OCI-LY1 (cell line): ENCODE measurements around the gene ENTPD1.

Experiments used
- H2AFZ ChIP-seq: fragments of 200-600 bp; sonication (generic), shearing (Covaris generic); 2 replicates; pipeline ENCODE4 v1.6.0; 2014; ENCODE audit warnings: antibody characterized with exemption, mild to moderate bottlenecking, low read length
- H3F3A ChIP-seq: fragments of 200-600 bp; sonication (generic), shearing (Covaris generic); 2 replicates; pipeline ENCODE4 v1.6.0; 2014; ENCODE audit warnings: mild to moderate bottlenecking, antibody characterized with exemption, low read length, moderate library complexity; ENCODE audit not compliant: insufficient read depth
- H3K27ac ChIP-seq: fragments of 200-600 bp; sonication (generic); 2 replicates; pipeline ENCODE4 v1.5.1; 2014; ENCODE audit warnings: low read length, mixed run types, mild to moderate bottlenecking, low read depth; ENCODE audit not compliant: poor library complexity, severe bottlenecking
- H3K27me3 ChIP-seq: fragments of 200-600 bp; sonication (generic); 2 replicates; pipeline ENCODE4 v1.6.0; 2014; ENCODE audit warnings: antibody characterized with exemption, mild to moderate bottlenecking, low read length, moderate library complexity; ENCODE audit not compliant: insufficient read depth
- H3K36me3 ChIP-seq: fragments of 200-600 bp; sonication (generic); 2 replicates; pipeline ENCODE4 v1.6.1; 2014; ENCODE audit warnings: mild to moderate bottlenecking, antibody characterized with exemption, low read length, moderate library complexity, mixed read lengths; ENCODE audit not compliant: insufficient read depth
- H3K4me1 ChIP-seq: fragments of 200-600 bp; sonication (generic); 2 replicates; pipeline ENCODE4 v1.5.1; 2014; ENCODE audit warnings: mild to moderate bottlenecking, low read length, moderate library complexity; ENCODE audit not compliant: insufficient read depth, severe bottlenecking
- H3K4me2 ChIP-seq: fragments of 200-600 bp; sonication (generic), shearing (Covaris generic); 2 replicates; pipeline ENCODE4 v1.6.1; 2014; ENCODE audit warnings: low read length
- H3K4me3 ChIP-seq: fragments of 200-600 bp; sonication (generic); 2 replicates; pipeline ENCODE4 v1.5.1; 2014; ENCODE audit warnings: low read length, low read depth, mild to moderate bottlenecking, mixed read lengths; ENCODE audit not compliant: poor library complexity, severe bottlenecking
- H3K79me2 ChIP-seq: fragments of 200-600 bp; shearing (Covaris generic); 2 replicates; pipeline ENCODE4 v1.6.1; 2016; ENCODE audit warnings: mixed run types, low read length, mixed read lengths; ENCODE audit not compliant: insufficient read depth
- H3K9ac ChIP-seq: fragments of 200-600 bp; sonication (generic), shearing (Covaris generic); 2 replicates; pipeline ENCODE4 v1.6.1; 2014; ENCODE audit warnings: mild to moderate bottlenecking, low read length, mixed read lengths
- H3K9me2 ChIP-seq: fragments of 200-600 bp; sonication (generic), shearing (Covaris generic); 2 replicates; pipeline ENCODE4 v1.6.1; 2014; ENCODE audit warnings: low read depth, mild to moderate bottlenecking, low read length, mixed read lengths
- H3K9me3 ChIP-seq: fragments of 200-600 bp; shearing (Covaris generic); 2 replicates; pipeline ENCODE4 v1.6.1; 2014; ENCODE audit warnings: low read length, mixed read lengths
- H4K20me1 ChIP-seq: fragments of 200-600 bp; sonication (generic), shearing (Covaris generic); 2 replicates; pipeline ENCODE4 v1.6.0; 2016; ENCODE audit warnings: mild to moderate bottlenecking, low read length; ENCODE audit not compliant: insufficient read depth
- EZH2 ChIP-seq: fragments of 200-600 bp; sonication (generic), shearing (Covaris generic); IDR thresholded peaks from 2 replicates; pipeline ENCODE4 v1.8.0; 2017; ENCODE audit warnings: borderline replicate concordance, mixed run types, mild to moderate bottlenecking, antibody characterized with exemption, low read length, moderate library complexity, mixed read lengths
- TF ChIP-seq, protein P1 (sequence below): fragments of 200-600 bp; sonication (generic), shearing (Covaris generic); IDR thresholded peaks from 2 replicates; pipeline ENCODE4 v1.5.1; 2017; ENCODE audit warnings: mild to moderate bottlenecking, antibody characterized with exemption, low read length, moderate library complexity, mixed read lengths

The ENTPD1 gene

GRCh38 chr10:95850791-95851190 is 94.8 kb downstream of the ENTPD1 start:
- Histone ChIP-seq H3K9me2 (no peaks in the 10 kb centered on the region), H3K9me3 (no peaks in the 10 kb centered on the region), H3K36me3 (no peaks in the 10 kb centered on the region), H3K9ac (no peak overlapping the region), H3K27ac (no peak overlapping the region), H2AFZ (no peak overlapping the region), H3K4me3 (no peak overlapping the region), H3K4me2 (no peak overlapping the region), H3K79me2 (no peaks in the 10 kb centered on the region), H4K20me1 (no peaks in the 10 kb centered on the region), H3K4me1 (no peaks in the 10 kb centered on the region), H3F3A (no peaks in the 10 kb centered on the region), H3K27me3 (no peaks in the 10 kb centered on the region)
- TF ChIP-seq, protein P1, sequence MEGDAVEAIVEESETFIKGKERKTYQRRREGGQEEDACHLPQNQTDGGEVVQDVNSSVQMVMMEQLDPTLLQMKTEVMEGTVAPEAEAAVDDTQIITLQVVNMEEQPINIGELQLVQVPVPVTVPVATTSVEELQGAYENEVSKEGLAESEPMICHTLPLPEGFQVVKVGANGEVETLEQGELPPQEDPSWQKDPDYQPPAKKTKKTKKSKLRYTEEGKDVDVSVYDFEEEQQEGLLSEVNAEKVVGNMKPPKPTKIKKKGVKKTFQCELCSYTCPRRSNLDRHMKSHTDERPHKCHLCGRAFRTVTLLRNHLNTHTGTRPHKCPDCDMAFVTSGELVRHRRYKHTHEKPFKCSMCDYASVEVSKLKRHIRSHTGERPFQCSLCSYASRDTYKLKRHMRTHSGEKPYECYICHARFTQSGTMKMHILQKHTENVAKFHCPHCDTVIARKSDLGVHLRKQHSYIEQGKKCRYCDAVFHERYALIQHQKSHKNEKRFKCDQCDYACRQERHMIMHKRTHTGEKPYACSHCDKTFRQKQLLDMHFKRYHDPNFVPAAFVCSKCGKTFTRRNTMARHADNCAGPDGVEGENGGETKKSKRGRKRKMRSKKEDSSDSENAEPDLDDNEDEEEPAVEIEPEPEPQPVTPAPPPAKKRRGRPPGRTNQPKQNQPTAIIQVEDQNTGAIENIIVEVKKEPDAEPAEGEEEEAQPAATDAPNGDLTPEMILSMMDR: no peak
- TF ChIP-seq EZH2: no peak

DNA sequence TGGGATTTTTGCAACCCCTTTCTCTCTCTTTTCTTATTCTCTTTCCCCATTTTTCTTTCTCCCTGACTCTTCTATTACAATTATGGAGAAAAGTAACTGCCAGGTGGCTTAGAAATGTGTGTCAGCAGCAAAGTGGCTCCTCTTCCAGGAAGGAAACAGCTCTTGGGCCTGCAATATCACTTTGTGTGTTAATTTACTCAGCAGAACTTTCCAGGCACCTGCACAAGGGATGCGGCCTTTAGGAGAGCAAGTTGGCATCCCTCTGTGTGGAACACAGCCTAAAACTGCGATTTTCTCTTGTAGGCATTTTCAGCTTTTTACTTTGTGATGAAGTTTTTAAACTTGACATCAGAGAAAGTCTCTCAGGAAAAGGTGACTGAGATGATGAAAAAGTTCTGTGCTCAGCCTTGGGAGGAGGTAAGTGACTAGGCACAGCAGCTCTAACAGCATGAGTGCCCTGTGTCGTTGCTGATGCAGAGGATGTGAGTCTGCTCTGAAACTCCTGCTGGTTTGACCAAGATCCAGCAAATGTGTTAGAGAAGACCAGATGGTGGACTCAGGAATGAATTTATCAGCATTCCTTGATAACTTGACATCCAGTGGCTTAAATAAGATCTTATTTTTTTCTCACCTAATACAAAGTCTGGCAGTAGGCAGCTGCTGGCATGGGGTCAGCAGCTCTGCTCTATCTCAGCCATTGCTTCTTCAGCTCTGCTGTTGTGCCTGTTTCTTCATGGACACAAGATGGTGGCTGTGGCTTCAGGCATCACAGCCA is 104.4 kb downstream of the ENTPD1 start:
- TF ChIP-seq, protein P1: no peak
- no peak for TF ChIP-seq EZH2
- Histone ChIP-seq H3K9me3 (no peaks in the 10 kb centered on the region), H3K27me3 (no peaks in the 10 kb centered on the region), H3K9me2 (no peaks in the 10 kb centered on the region), H3K36me3 (no peaks in the 10 kb centered on the region), H3K27ac (no peak overlapping the region), H3K79me2 (no peaks in the 10 kb centered on the region), H3K9ac (no peak overlapping the region), H4K20me1 (no peaks in the 10 kb centered on the region), H2AFZ (no peak overlapping the region), H3K4me2 (no peak overlapping the region), H3F3A (no peaks in the 10 kb centered on the region), H3K4me1 (peaks cover 6% of the 10 kb centered on the region), H3K4me3 (no peak overlapping the region)

DNA sequence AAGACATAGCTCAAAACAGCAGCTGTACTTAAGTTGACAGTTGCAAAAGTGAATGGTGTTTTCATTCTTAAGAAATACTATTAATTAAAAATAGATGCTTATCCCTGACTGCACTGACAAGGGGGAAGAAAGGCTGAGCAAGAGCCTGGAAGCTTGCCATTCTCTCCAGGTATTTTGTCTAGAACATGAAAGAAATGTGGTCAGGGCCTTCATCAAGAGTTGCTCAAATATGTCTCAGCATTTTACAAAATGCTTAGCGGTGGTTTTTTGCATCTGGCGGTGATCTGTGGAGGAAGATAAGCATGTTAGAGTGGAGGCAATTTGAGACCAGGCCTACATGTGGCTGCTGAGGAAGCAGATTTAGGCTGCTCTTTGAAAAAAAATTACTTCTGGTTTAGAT is 105.4 kb downstream of the ENTPD1 start:
- TF ChIP-seq, protein P1: no peak
- no peak for TF ChIP-seq EZH2
- Histone ChIP-seq H3K9me2 (no peaks in the 10 kb centered on the region), H2AFZ (no peak overlapping the region), H3K27ac (no peak overlapping the region), H3K9me3 (no peaks in the 10 kb centered on the region), H3K36me3 (no peaks in the 10 kb centered on the region), H4K20me1 (no peaks in the 10 kb centered on the region), H3K4me1 (peaks cover 7% of the 10 kb centered on the region), H3K4me2 (no peak overlapping the region), H3F3A (no peaks in the 10 kb centered on the region), H3K27me3 (no peaks in the 10 kb centered on the region), H3K4me3 (no peak overlapping the region), H3K79me2 (no peaks in the 10 kb centered on the region), H3K9ac (no peak overlapping the region)
